Neutrophil (primary cell): Measurements from ENCODE around the gene LDHAL6B.

Source experiments
- H3K27ac ChIP-seq: fragments of 200-600 bp; sonication (generic); 2 replicates; pipeline ENCODE4 v1.5.1; 2016; ENCODE audit warnings: mild to moderate bottlenecking, moderate library complexity
- H3K27me3 ChIP-seq: fragments of 200-600 bp; sonication (generic); 2 replicates; pipeline ENCODE4 v1.6.0; 2016; ENCODE audit warnings: mild to moderate bottlenecking
- H3K36me3 ChIP-seq: fragments of 200-600 bp; sonication (generic); 2 replicates; pipeline ENCODE4 v1.5.1; 2017
- H3K4me1 ChIP-seq, 2 experiments: fragments of 200-600 bp in 1 of 2; sonication (generic) in 1 of 2; 1 replicate in 1 of 2; 2 replicates in 1 of 2; pipeline versions ENCODE4 v1.5.1 to v1.6.1; 2013 to 2016; ENCODE audit warnings: low read depth in 1 of 2, low read length in 1 of 2, mild to moderate bottlenecking in 1 of 2, moderate library complexity in 1 of 2; ENCODE audit not compliant: control insufficient read depth in 1 of 2, insufficient read depth in 1 of 2
- H3K4me3 ChIP-seq, 2 experiments: fragments of 200-600 bp in 1 of 2; sonication (generic) in 1 of 2; 1 replicate in 1 of 2; 2 replicates in 1 of 2; pipeline ENCODE4 v1.5.1; 2013 to 2016; ENCODE audit warnings: low read depth in 1 of 2, low read length in 1 of 2, mild to moderate bottlenecking in 1 of 2, moderate library complexity in 1 of 2
- H3K9me3 ChIP-seq: fragments of 200-600 bp; sonication (generic); 2 replicates; pipeline ENCODE4 v1.5.1; 2016
- TF ChIP-seq, protein P1 (sequence below): fragments of 200-600 bp; sonication (generic); IDR thresholded peaks from 2 replicates; pipeline ENCODE4 v1.5.1; 2016; ENCODE audit warnings: antibody characterized with exemption

Gene LDHAL6B

GRCh38 chr15:59229015-59229414 is 22.4 kb downstream of the LDHAL6B start:
- Histone ChIP-seq H3K36me3 (no peaks in the 10 kb centered on the region), H3K4me3 (no peak overlapping the region), H3K9me3 (no peaks in the 10 kb centered on the region), H3K4me1 (no peaks in the 10 kb centered on the region), H3K27ac (no peak overlapping the region), H3K27me3 (peaks cover 6% of the 10 kb centered on the region)
- TF ChIP-seq, protein P1, sequence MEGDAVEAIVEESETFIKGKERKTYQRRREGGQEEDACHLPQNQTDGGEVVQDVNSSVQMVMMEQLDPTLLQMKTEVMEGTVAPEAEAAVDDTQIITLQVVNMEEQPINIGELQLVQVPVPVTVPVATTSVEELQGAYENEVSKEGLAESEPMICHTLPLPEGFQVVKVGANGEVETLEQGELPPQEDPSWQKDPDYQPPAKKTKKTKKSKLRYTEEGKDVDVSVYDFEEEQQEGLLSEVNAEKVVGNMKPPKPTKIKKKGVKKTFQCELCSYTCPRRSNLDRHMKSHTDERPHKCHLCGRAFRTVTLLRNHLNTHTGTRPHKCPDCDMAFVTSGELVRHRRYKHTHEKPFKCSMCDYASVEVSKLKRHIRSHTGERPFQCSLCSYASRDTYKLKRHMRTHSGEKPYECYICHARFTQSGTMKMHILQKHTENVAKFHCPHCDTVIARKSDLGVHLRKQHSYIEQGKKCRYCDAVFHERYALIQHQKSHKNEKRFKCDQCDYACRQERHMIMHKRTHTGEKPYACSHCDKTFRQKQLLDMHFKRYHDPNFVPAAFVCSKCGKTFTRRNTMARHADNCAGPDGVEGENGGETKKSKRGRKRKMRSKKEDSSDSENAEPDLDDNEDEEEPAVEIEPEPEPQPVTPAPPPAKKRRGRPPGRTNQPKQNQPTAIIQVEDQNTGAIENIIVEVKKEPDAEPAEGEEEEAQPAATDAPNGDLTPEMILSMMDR = no peak

GRCh38 chr15:59229453-59229852 is 22.8 kb downstream of the LDHAL6B start:
- H3K27ac ChIP-seq = no peak overlapping the region
- H3K9me3 ChIP-seq = no peaks in the 10 kb centered on the region
- H3K4me1 ChIP-seq = no peaks in the 10 kb centered on the region
- H3K36me3 ChIP-seq = no peaks in the 10 kb centered on the region
- H3K27me3 ChIP-seq = peaks cover 6% of the 10 kb centered on the region
- TF ChIP-seq, protein P1 = no peak
- H3K4me3 ChIP-seq = no peak overlapping the region

DNA sequence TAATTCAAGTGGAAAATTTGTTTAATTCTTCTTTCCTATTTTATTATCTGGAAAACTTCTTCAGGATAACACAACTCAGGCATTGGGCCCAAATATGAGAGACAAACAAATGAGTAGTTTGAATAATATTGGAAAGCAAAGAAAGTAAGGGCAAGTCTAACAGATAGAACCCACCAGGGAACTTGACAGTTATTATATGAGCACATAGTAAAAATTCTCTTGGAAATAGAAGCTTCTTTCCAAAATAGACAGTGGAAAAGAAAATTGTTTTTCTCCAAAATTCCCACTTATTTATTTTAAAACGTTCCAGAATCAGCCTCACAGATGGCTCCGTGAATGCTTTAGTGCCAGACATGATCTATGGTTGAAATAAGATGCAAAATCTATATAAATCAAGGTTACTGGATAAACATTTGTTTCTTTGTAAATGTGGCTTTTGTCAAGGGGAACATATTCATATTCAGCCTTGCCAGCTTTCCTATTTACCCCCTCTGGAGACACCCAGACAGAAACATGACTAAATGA is 23.9 kb downstream of the LDHAL6B start:
- TF ChIP-seq, protein P1 = no peak
- peaks cover 6% of the 10 kb centered on the region for H3K27me3 ChIP-seq
- no peaks in the 10 kb centered on the region for H3K36me3 ChIP-seq
- H3K9me3 ChIP-seq = no peaks in the 10 kb centered on the region
- no peaks in the 10 kb centered on the region for H3K4me1 ChIP-seq
- H3K4me3 ChIP-seq = no peak overlapping the region
- H3K27ac ChIP-seq = no peak overlapping the region

- Histone ChIP-seq H3K4me3 (no peak overlapping the region), H3K9me3 (no peaks in the 10 kb centered on the region), H3K4me1 (no peaks in the 10 kb centered on the region), H3K36me3 (no peaks in the 10 kb centered on the region), H3K27ac (no peak overlapping the region), H3K27me3 (no peaks in the 10 kb centered on the region)
- TF ChIP-seq, protein P1 = no peak
Measured at GRCh38 chr15:59232476-59232875, 25.8 kb downstream of the LDHAL6B start.

GRCh38 chr15:59236394-59236793 is 29.8 kb downstream of the LDHAL6B start:
- TF ChIP-seq, protein P1 = no peak
- Histone ChIP-seq H3K4me1 (no peaks in the 10 kb centered on the region), H3K36me3 (no peaks in the 10 kb centered on the region), H3K9me3 (no peaks in the 10 kb centered on the region), H3K27me3 (no peaks in the 10 kb centered on the region), H3K4me3 (no peak overlapping the region), H3K27ac (no peak overlapping the region)
